Endothelial cell of umbilical vein (primary cell): ENCODE data around the gene F2RL3. TPM values are rescaled to one million over a fixed set of nuclear protein-coding genes. Genes with fewer than 3 reads are reported as not detected.
"Not testable (repeated sequence)": the region's sequence is repeated elsewhere in the genome, so short reads cannot be mapped to it uniquely, and the experiment has no call there.

ENCODE experiments used
- BruUV-seq: library from RNA; stranded (reverse); fragments of 400-500 nt; replicated peaks from 2 replicates; lab custom pipeline; 2021; lab: Mats Ljungman, UMichigan
- CTCF ChIA-PET: fragments of 300-600, 350-600 bp; sonication (Branson Sonifier 250); formaldehyde crosslinking; loops from one replicate; lab custom pipeline; 2021; ENCODE audit warnings: antibody characterized with exemption, inconsistent platforms; lab: Charles Lee
- POLR2A ChIA-PET: fragments of 300-600, 350-600 bp; sonication (Branson Sonifier 250); formaldehyde crosslinking; loops from one replicate; lab custom pipeline; 2021; ENCODE audit warnings: antibody characterized with exemption, inconsistent platforms; lab: Charles Lee
- DNase-seq: peaks from one replicate; pipeline ENCODE4 v3.0.0-alpha.2; 2011; ENCODE audit warnings: low read depth, low spot score
- FAIRE-seq: peaks from 2 replicates; lab custom pipeline; 2011; peaks lifted over from hg19 to GRCh38; lab: Jason Lieb, UNC
- H2AFZ ChIP-seq: 2 replicates; pipeline ENCODE4 v1.6.0; 2012; ENCODE audit warnings: low read depth, low read length, control low read depth, inconsistent platforms
- H3K27ac ChIP-seq: 2 replicates; pipeline ENCODE4 v1.5.1; 2011; ENCODE audit warnings: low read depth, mild to moderate bottlenecking, control low read depth, low read length, moderate library complexity; ENCODE audit not compliant: insufficient read depth
- H3K27me3 ChIP-seq, 2 experiments: 2 replicates each; pipeline versions ENCODE4 v1.6.0 to v1.6.1; 2011; ENCODE audit warnings: low read length in 2 of 2, mixed read lengths in 1 of 2; ENCODE audit not compliant: control insufficient read depth in 2 of 2, insufficient read depth in 2 of 2
- H3K36me3 ChIP-seq, 2 experiments: 2 replicates in 1 of 2; 3 replicates in 1 of 2; pipeline ENCODE4 v1.5.1; 2011; ENCODE audit warnings: low read length in 2 of 2, mild to moderate bottlenecking in 1 of 2, moderate library complexity in 1 of 2; ENCODE audit not compliant: control insufficient read depth in 2 of 2, insufficient read depth in 2 of 2; ENCODE audit errors: extremely low read depth in 1 of 2
- H3K4me1 ChIP-seq: 3 replicates; pipeline ENCODE4 v1.5.1; 2011; ENCODE audit warnings: mild to moderate bottlenecking, low read length; ENCODE audit not compliant: control insufficient read depth, insufficient read depth; ENCODE audit errors: extremely low read depth
- H3K4me2 ChIP-seq: 2 replicates; pipeline ENCODE4 v1.6.1; 2011; ENCODE audit warnings: low read length, control low read depth, mixed read lengths; ENCODE audit not compliant: insufficient read depth
- H3K4me3 ChIP-seq, 3 experiments: fragments of 200-600 bp in 1 of 3; sonication (generic), shearing (Covaris generic) in 1 of 3; replicated peaks in 1 of 3; 2 replicates each; pipeline ENCODE4 v1.5.1; 2011 to 2016; ENCODE audit warnings: control low read depth in 3 of 3, low read length in 3 of 3, mild to moderate bottlenecking in 2 of 3, inconsistent platforms in 1 of 3, low read depth in 1 of 3, moderate library complexity in 1 of 3; ENCODE audit not compliant: insufficient read depth in 1 of 3
- H3K79me2 ChIP-seq: 2 replicates; pipeline ENCODE4 v1.6.0; 2012; ENCODE audit warnings: low read length, inconsistent platforms; ENCODE audit not compliant: control insufficient read depth, insufficient read depth
- H3K9ac ChIP-seq: replicated peaks from 2 replicates; pipeline ENCODE3; 2011; ENCODE audit warnings: low read length, control low read depth; ENCODE audit not compliant: insufficient read depth; ENCODE audit errors: extremely low read depth
- H3K9me1 ChIP-seq: replicated peaks from 3 replicates; pipeline ENCODE4 v1.6.0; 2011; ENCODE audit warnings: mild to moderate bottlenecking, low read length; ENCODE audit not compliant: control insufficient read depth, insufficient read depth; ENCODE audit errors: extremely low read depth
- H3K9me3 ChIP-seq: replicated peaks from 2 replicates; pipeline ENCODE4 v1.5.1; 2012; ENCODE audit warnings: low read length, inconsistent platforms; ENCODE audit not compliant: control insufficient read depth, insufficient read depth
- H4K20me1 ChIP-seq: replicated peaks from 2 replicates; pipeline ENCODE3; 2011; ENCODE audit warnings: mild to moderate bottlenecking, low read length; ENCODE audit not compliant: control insufficient read depth, insufficient read depth; ENCODE audit errors: extremely low read depth
- EZH2 ChIP-seq: IDR thresholded peaks from 2 replicates; pipeline ENCODE4 v1.6.1; 2012; ENCODE audit warnings: borderline replicate concordance, low read depth, mild to moderate bottlenecking, moderate library complexity, low read length, inconsistent platforms; ENCODE audit not compliant: severe bottlenecking
- FOS ChIP-seq: IDR thresholded peaks from 2 replicates; pipeline ENCODE4 v1.6.1; 2011; ENCODE audit warnings: mild to moderate bottlenecking, low read length, moderate library complexity, borderline replicate concordance; ENCODE audit not compliant: insufficient read depth
- GATA2 ChIP-seq: IDR thresholded peaks from 2 replicates; pipeline ENCODE4 v1.7.0; 2011; ENCODE audit warnings: low read depth, mild to moderate bottlenecking, moderate library complexity, mixed read lengths, low read length; ENCODE audit not compliant: insufficient read length, insufficient read depth
- JUN ChIP-seq: IDR thresholded peaks from 2 replicates; pipeline ENCODE4 v1.6.1; 2011; ENCODE audit warnings: borderline replicate concordance, low read depth; ENCODE audit not compliant: insufficient read length, insufficient read depth
- MAX ChIP-seq: IDR thresholded peaks from 2 replicates; pipeline ENCODE4 v1.6.1; 2011; ENCODE audit not compliant: insufficient read depth, insufficient read length
- MYC ChIP-seq: IDR thresholded peaks from one replicate; pipeline ENCODE4 v1.6.1; 2011; ENCODE audit warnings: mild to moderate bottlenecking, low read depth, low read length
- POLR2A ChIP-seq: IDR thresholded peaks from 2 replicates; pipeline ENCODE4 v1.6.1; 2012; ENCODE audit warnings: low read depth, mild to moderate bottlenecking, control low read depth, low read length
- POLR2AphosphoS5 ChIP-seq: IDR thresholded peaks from 2 replicates; pipeline ENCODE4 v1.6.1; 2012; ENCODE audit warnings: low read depth, mild to moderate bottlenecking, control low read depth, low read length, moderate library complexity; ENCODE audit not compliant: insufficient read depth
- dilution Hi-C: fragments of 300-500 bp; cut with MboI; formaldehyde crosslinking; loops from one replicate; pipeline ENCODE4 v1.15.0; 2019; ENCODE audit warnings: low sequenced_read_pairs; ENCODE audit not compliant: extremely low pct_ligation_motif_present
- intact Hi-C: fragments of 100-400 bp; cut with micrococcal nuclease; formaldehyde crosslinking; loops from one replicate; pipeline ENCODE4 v1.10.0; 2022
- polyA plus RNA-seq, 4 experiments: library from polyadenylated mRNA; depleted of rRNA in 3 of 4; stranded (reverse) in 3 of 4; unstranded in 1 of 4; fragments of >200 nt; gene quantifications; 2 replicates each; pipeline versions ENCODE4 v1.2.1 to v1.2.3, GENCODE V29; 2011 to 2012; ENCODE audit warnings: missing spikeins in 1 of 4
- total RNA-seq: library from RNA; stranded (reverse); gene quantifications from 2 replicates; pipeline ENCODE4 v1.2.3, GENCODE V29; 2021
- TF ChIP-seq, protein P1 (sequence below), 2 donors: IDR thresholded peaks; 1 replicate in 1 of 2; 2 replicates in 1 of 2; pipeline ENCODE4 v1.5.1; 2011; ENCODE audit warnings: low read length in 2 of 2, mild to moderate bottlenecking in 2 of 2, moderate library complexity in 2 of 2, control low read depth in 1 of 2, inconsistent platforms in 1 of 2, low read depth in 1 of 2; ENCODE audit not compliant: insufficient read depth in 1 of 2; ENCODE audit errors: extremely low read depth in 1 of 2

The F2RL3 gene
- total and polyA plus RNA-seq, 2 donors (not counting 3 experiments of a cell fraction or from before 2014, with no cell fraction given) = 1.2 to 1.7 TPM

DNA sequence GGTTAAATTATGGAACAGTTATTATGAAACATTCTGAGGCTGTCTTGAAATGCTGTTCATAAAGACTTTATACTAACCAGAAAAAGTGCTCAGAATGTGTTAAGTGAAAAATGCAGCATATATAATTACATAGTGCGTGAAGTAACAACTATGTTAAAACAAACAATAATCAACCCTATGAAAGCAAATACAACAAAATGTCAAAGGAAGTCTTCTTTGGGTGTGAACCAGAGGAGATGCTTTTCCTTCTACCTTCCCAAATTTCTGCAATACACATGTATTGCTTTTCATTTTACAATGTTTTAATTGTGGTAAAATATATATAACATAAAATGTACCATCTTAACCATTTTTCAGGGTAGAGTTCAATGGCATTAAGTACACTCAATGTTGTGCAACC is 45.7 kb downstream of the F2RL3 start:
- no peak for TF ChIP-seq MYC
- no peak overlapping the region for H2AFZ ChIP-seq
- intact Hi-C loops (no loop called here), dilution Hi-C loops (no loop called here)
- no peak overlapping the region for H3K4me2 ChIP-seq
- no peaks in the 10 kb centered on the region for H3K79me2 ChIP-seq
- no TSS peak for BruUV-seq
- no peak overlapping the region for H3K4me3 ChIP-seq
- ChIA-PET CTCF (interaction anchor here (1.2 kb wide), 1 partner anchor 118 kb away, joined by 3 read pairs; no protein-coding TSS in a partner anchor), POLR2A (no interaction called here)
- H3K9ac ChIP-seq = no peak overlapping the region
- H3K36me3 ChIP-seq = no peaks in the 10 kb centered on the region
- no peak overlapping the region for H3K27ac ChIP-seq
- no peaks in the 10 kb centered on the region for H3K9me3 ChIP-seq
- H3K4me1 ChIP-seq = no peaks in the 10 kb centered on the region
- DNase-seq (no peak), FAIRE-seq (no peak)
- peaks cover 1 to 6% of the 10 kb centered on the region in 2 experiments for H3K27me3 ChIP-seq
- no peaks in the 10 kb centered on the region for H4K20me1 ChIP-seq
- no peaks in the 10 kb centered on the region for H3K9me1 ChIP-seq

DNA sequence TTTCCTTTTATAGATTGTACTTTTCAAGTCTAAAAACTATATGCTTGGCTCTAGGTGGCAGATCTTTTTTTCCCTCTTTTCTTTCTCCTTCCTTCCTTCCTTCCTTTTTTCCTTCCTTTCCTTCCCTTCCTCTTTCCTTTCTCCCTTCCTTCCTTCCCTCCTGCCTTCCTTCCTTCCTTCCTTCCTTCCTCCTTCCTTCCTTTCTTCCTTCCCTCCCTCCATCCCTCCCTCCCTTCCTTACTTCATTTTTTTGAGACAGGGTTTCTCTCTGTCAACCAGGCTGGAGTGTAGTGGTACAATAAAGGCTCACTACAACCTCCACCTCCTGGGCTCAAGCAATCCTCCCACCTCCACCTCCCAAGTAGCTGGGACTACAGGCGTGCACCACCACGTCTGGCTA is 48.1 kb downstream of the F2RL3 start:
- DNase-seq (no peak), FAIRE-seq (no peak)
- no peaks in the 10 kb centered on the region for H3K4me1 ChIP-seq
- no peaks in the 10 kb centered on the region for H3K79me2 ChIP-seq
- ChIA-PET POLR2A (no interaction called here), CTCF (no interaction called here)
- intact Hi-C loops = no loop called here
- dilution Hi-C loops = no loop called here
- no peak overlapping the region for H3K27ac ChIP-seq
- no peaks in the 10 kb centered on the region for H3K36me3 ChIP-seq
- peaks cover 1 to 6% of the 10 kb centered on the region in 2 experiments for H3K27me3 ChIP-seq
- H3K9me3 ChIP-seq = no peaks in the 10 kb centered on the region
- no peak overlapping the region for H3K4me2 ChIP-seq
- no peaks in the 10 kb centered on the region for H3K9me1 ChIP-seq
- TF ChIP-seq MYC = no peak
- no peak for TF ChIP-seq FOS
- no peak for TF ChIP-seq GATA2
- TF ChIP-seq JUN = no peak
- TF ChIP-seq POLR2AphosphoS5 = no peak
- TF ChIP-seq MAX = no peak
- no peak for TF ChIP-seq EZH2
- TF ChIP-seq, protein P1, sequence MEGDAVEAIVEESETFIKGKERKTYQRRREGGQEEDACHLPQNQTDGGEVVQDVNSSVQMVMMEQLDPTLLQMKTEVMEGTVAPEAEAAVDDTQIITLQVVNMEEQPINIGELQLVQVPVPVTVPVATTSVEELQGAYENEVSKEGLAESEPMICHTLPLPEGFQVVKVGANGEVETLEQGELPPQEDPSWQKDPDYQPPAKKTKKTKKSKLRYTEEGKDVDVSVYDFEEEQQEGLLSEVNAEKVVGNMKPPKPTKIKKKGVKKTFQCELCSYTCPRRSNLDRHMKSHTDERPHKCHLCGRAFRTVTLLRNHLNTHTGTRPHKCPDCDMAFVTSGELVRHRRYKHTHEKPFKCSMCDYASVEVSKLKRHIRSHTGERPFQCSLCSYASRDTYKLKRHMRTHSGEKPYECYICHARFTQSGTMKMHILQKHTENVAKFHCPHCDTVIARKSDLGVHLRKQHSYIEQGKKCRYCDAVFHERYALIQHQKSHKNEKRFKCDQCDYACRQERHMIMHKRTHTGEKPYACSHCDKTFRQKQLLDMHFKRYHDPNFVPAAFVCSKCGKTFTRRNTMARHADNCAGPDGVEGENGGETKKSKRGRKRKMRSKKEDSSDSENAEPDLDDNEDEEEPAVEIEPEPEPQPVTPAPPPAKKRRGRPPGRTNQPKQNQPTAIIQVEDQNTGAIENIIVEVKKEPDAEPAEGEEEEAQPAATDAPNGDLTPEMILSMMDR (IDR thresholded peaks at IDR 0.05; ENCODE audit: extremely low read depth in 1 of 2, insufficient read depth in 1 of 2, low read depth in 1 of 2, low read length in 2 of 2) = no peak
- no peak for TF ChIP-seq POLR2A
- no peaks in the 10 kb centered on the region for H4K20me1 ChIP-seq
- no peak overlapping the region for H2AFZ ChIP-seq
- no TSS peak for BruUV-seq
- H3K9ac ChIP-seq = no peak overlapping the region
- no peak overlapping the region for H3K4me3 ChIP-seq

DNA sequence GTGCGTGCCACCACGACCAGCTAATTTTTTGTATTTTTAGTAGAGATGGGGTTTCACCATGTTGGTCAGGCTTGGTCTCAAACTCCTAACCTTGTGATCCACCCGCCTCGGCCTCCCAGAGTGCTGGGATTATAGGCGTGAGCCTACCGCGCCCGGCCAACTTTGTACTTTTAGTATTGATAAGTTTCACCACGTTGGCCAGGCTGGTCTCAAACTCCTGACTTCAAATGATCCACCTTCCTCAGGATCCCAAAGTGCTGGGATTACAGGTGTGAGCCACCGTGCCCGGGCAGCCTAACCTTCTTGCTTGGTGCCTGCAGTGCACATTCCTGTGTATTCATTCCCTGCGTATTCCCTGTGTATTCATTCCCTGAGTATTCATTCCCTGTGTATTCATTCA is 49.0 kb downstream of the F2RL3 start:
- H3K4me3 ChIP-seq, H3K36me3 ChIP-seq, H3K27me3 ChIP-seq, BruUV-seq, H3K79me2 ChIP-seq, CTCF ChIA-PET, H2AFZ ChIP-seq, H3K9me1 ChIP-seq, FAIRE-seq, H3K9ac ChIP-seq, H4K20me1 ChIP-seq, H3K4me2 ChIP-seq, dilution Hi-C loops, intact Hi-C loops, H3K27ac ChIP-seq, POLR2A ChIA-PET, DNase-seq, H3K4me1 ChIP-seq, H3K9me3 ChIP-seq: not testable (repeated sequence)
